Stimulated activated naive CD8-positive, alpha-beta T cell treated with anti-CD3 and anti-CD28 coated beads, Interleukin-15, Interleukin-2, amounts not matched to agents 100 U/mL and 50 U/mL, for 24 hours (primary cell): Measurements from ENCODE around the gene ADSS1.

Experiments
- ATAC-seq: fragments of 150-1000 bp; cut with Tn5 transposase; one replicate; pipeline ENCODE4 v1.10.0; 2021
- DNase-seq: peaks from one replicate; pipeline ENCODE4 v3.0.0; 2021

The ADSS1 gene

GRCh38 chr14:104723651-104724406 lies at the start of gene ADSS1:
Gene ADSS1 (plus strand): TSS chr14:104724229. CDS start chr14:104724271, 42 bp downstream.
- ATAC-seq (peak; percentile 69), DNase-seq (peak; percentile 68)

- ATAC-seq (no peak), DNase-seq (no peak)
Measured at GRCh38 chr14:104675447-104675846, 48.6 kb upstream of the ADSS1 start.

GRCh38 chr14:104676130-104676693 lies 47.8 kb upstream of the ADSS1 start:
- DNase-seq = no peak
- ATAC-seq = no peak

- DNase-seq (peak; percentile 76), ATAC-seq (peak; percentile 42)
Measured at GRCh38 chr14:104676694-104677511, 47.1 kb upstream of the ADSS1 start.

GRCh38 chr14:104677512-104678332 lies 46.3 kb upstream of the ADSS1 start:
- DNase-seq (peak; percentile 84), ATAC-seq (peak; percentile 83)

- ATAC-seq (no peak), DNase-seq (peak; percentile 32)
Measured at GRCh38 chr14:104678346-104678745, 45.7 kb upstream of the ADSS1 start.

- DNase-seq (no peak), ATAC-seq (no peak)
Measured at GRCh38 chr14:104678901-104679705, 44.9 kb upstream of the ADSS1 start.

GRCh38 chr14:104680056-104680805 lies 43.8 kb upstream of the ADSS1 start:
- DNase-seq = no peak
- ATAC-seq = no peak

- DNase-seq = no peak
- ATAC-seq = no peak
Measured at GRCh38 chr14:104680806-104681688, 43.0 kb upstream of the ADSS1 start.

- ATAC-seq (no peak), DNase-seq (no peak)
Measured at GRCh38 chr14:104681689-104682074, 42.3 kb upstream of the ADSS1 start.

GRCh38 chr14:104682107-104682593 lies 41.9 kb upstream of the ADSS1 start:
- ATAC-seq (no peak), DNase-seq (no peak)

- no peak for ATAC-seq
- no peak for DNase-seq
Measured at GRCh38 chr14:104683653-104684448, 40.2 kb upstream of the ADSS1 start.

GRCh38 chr14:104684449-104684821 lies 39.6 kb upstream of the ADSS1 start:
- ATAC-seq (no peak), DNase-seq (no peak)

- ATAC-seq (no peak), DNase-seq (no peak)
Measured at GRCh38 chr14:104685216-104685997, 38.6 kb upstream of the ADSS1 start.

GRCh38 chr14:104685998-104686610 lies 37.9 kb upstream of the ADSS1 start:
- ATAC-seq (no peak), DNase-seq (no peak)

- no peak for DNase-seq
Measured at GRCh38 chr14:104686624-104687517, 37.2 kb upstream of the ADSS1 start.

More at GRCh38 chr14:104686624-104687517, 37.2 kb upstream of the ADSS1 start:
- ATAC-seq = no peak
